Dedifferentiated amniotic fluid mesenchymal stem cell (primary cell): ENCODE data around the gene PLXNA3.
"Not testable (repeated sequence)": the region's sequence is repeated elsewhere in the genome, so short reads cannot be mapped to it uniquely, and the experiment has no call there.

Source experiments
- DNase-seq: peaks from one replicate; pipeline ENCODE4 v3.0.0-alpha.2; 2016; ENCODE audit errors: extremely low spot score

Gene PLXNA3

GRCh38 chrX:154478728-154479622, 20.9 kb downstream of the PLXNA3 start, which contains the start of gene LAGE3:
LAGE3 (minus strand) TSS chrX:154479281; CDS start chrX:154478915, 366 bp downstream.
- DNase-seq = peak; percentile 71

- no peak for DNase-seq
Observed at GRCh38 chrX:154481195-154481594, 23.1 kb downstream of the PLXNA3 start.

- DNase-seq = no peak
Observed at GRCh38 chrX:154481911-154482601, 24.0 kb downstream of the PLXNA3 start.

- no peak for DNase-seq
Observed at GRCh38 chrX:154482786-154483185, 24.7 kb downstream of the PLXNA3 start.

- DNase-seq = no peak
Observed at GRCh38 chrX:154483325-154483724, 25.2 kb downstream of the PLXNA3 start.

GRCh38 chrX:154484255-154485149, 26.4 kb downstream of the PLXNA3 start:
- no peak for DNase-seq

GRCh38 chrX:154485150-154486051, 27.3 kb downstream of the PLXNA3 start:
- DNase-seq = no peak

- DNase-seq = no peak
Observed at GRCh38 chrX:154486052-154486395, 27.9 kb downstream of the PLXNA3 start.

- no peak for DNase-seq
Observed at GRCh38 chrX:154486396-154487207, 28.5 kb downstream of the PLXNA3 start, which contains the start of gene UBL4A. UBL4A (minus strand) TSS chrX:154486615; CDS start chrX:154486584, 31 bp downstream.

- DNase-seq = no peak
Observed at GRCh38 chrX:154487518-154488290, 29.6 kb downstream of the PLXNA3 start.

- no peak for DNase-seq
Observed at GRCh38 chrX:154488336-154489075, 30.4 kb downstream of the PLXNA3 start.

GRCh38 chrX:154489182-154489581, 31.1 kb downstream of the PLXNA3 start:
- DNase-seq = no peak

- DNase-seq = no peak
Observed at GRCh38 chrX:154490021-154490413, 31.9 kb downstream of the PLXNA3 start.

- DNase-seq = peak; percentile 84
Observed at GRCh38 chrX:154490414-154491083, 32.5 kb downstream of the PLXNA3 start, which contains the start of gene SLC10A3. SLC10A3 (minus strand) TSS chrX:154490629; CDS start chrX:154488940, 1,689 bp downstream.

GRCh38 chrX:154494715-154495114, 36.6 kb downstream of the PLXNA3 start:
- DNase-seq = no peak

- DNase-seq = no peak
Observed at GRCh38 chrX:154495472-154495922, 37.4 kb downstream of the PLXNA3 start.

GRCh38 chrX:154496591-154497137, 38.6 kb downstream of the PLXNA3 start:
- DNase-seq = not testable (repeated sequence)
